A549 (cell line): ENCODE results near the gene ASB5. TPM values are rescaled to one million over a fixed set of nuclear protein-coding genes. Genes with fewer than 3 reads are reported as not detected.

Experiments
- ATAC-seq, 2 experiments: fragments of 200-7000 bp in 1 of 2; fragments of >200 bp in 1 of 2; cut with Nextera tagmentation in 1 of 2; cut with Tn5 transposase in 1 of 2; 3 replicates each; pipeline versions ENCODE4 v1.8.0 to v1.9.1; 2018 to 2020; ENCODE audit warnings: mild to moderate bottlenecking in 1 of 2, moderate library complexity in 1 of 2
- CTCF ChIA-PET: fragments of 300-600 bp; sonication (Branson Sonifier 250); formaldehyde crosslinking; extraction: SDS; loops from one replicate; lab custom pipeline; 2021; ENCODE audit warnings: antibody characterized with exemption, inconsistent platforms; lab: Yijun Ruan, JAX
- POLR2A ChIA-PET: fragments of 350-600 bp; formaldehyde crosslinking; extraction: SDS; loops from one replicate; lab custom pipeline; 2021; ENCODE audit warnings: antibody characterized with exemption, inconsistent platforms; lab: Yijun Ruan, JAX
- DNase-seq, 2 experiments: peaks; one replicate each; pipeline versions ENCODE4 v3.0.0 to v3.0.0-alpha.2; 2011 to 2016; ENCODE audit warnings: low read depth in 1 of 2, low spot score in 1 of 2
- FAIRE-seq: peaks from 2 replicates; lab custom pipeline; 2011; peaks lifted over from hg19 to GRCh38; lab: Jason Lieb, UNC
- H3K27ac ChIP-seq, 2 experiments: fragments of >200 bp; sonication (Bioruptor Twin); formaldehyde crosslinking; 3 replicates each; pipeline ENCODE4 v1.5.1; 2016 to 2017
- H3K4me1 ChIP-seq: fragments of >200 bp; sonication (Bioruptor Twin); formaldehyde crosslinking; 3 replicates; pipeline ENCODE4 v1.6.1; 2016
- H3K4me2 ChIP-seq: fragments of >200 bp; sonication (Bioruptor Twin); formaldehyde crosslinking; 3 replicates; pipeline ENCODE4 v1.6.1; 2016
- H3K4me3 ChIP-seq: fragments of >200 bp; sonication (Bioruptor Twin); formaldehyde crosslinking; 3 replicates; pipeline ENCODE4 v1.5.1; 2016
- H3K9me3 ChIP-seq: fragments of >200 bp; sonication (Bioruptor Twin); formaldehyde crosslinking; 3 replicates; pipeline ENCODE4 v1.6.1; 2016
- CBX2 ChIP-seq: fragments of 200-600 bp; sonication (generic); IDR thresholded peaks from 2 replicates; pipeline ENCODE4 v1.6.1; 2016; ENCODE audit warnings: low read depth, mild to moderate bottlenecking, borderline replicate concordance
- CHD2 ChIP-seq: fragments of 150-350 bp; IDR thresholded peaks from 2 replicates; pipeline ENCODE4 v1.6.1; 2014; ENCODE audit warnings: low read length; ENCODE audit not compliant: partially characterized antibody
- FOXS1 ChIP-seq: fragments of 250-450 bp; sonication (Bioruptor Pico); IDR thresholded peaks from 2 replicates; pipeline ENCODE4 v1.5.0; 2020; ENCODE audit warnings: mild to moderate bottlenecking, moderate library complexity
- GATA3 ChIP-seq: IDR thresholded peaks from 2 replicates; pipeline ENCODE4 v1.6.1; 2012; ENCODE audit warnings: borderline replicate concordance
- HEYL ChIP-seq: fragments of 250-450 bp; sonication (Bioruptor Pico); IDR thresholded peaks from 2 replicates; pipeline ENCODE4 v1.8.0; 2021; ENCODE audit warnings: mild to moderate bottlenecking, moderate library complexity
- HOXA7 ChIP-seq: fragments of 250-450 bp; sonication (Bioruptor Pico); IDR thresholded peaks from 2 replicates; pipeline ENCODE4 v1.5.0; 2020; ENCODE audit warnings: mild to moderate bottlenecking, moderate library complexity
- KDM1A ChIP-seq: fragments of 200-600 bp; sonication (generic); IDR thresholded peaks from 2 replicates; pipeline ENCODE4 v1.6.1; 2016; ENCODE audit warnings: low read depth, mild to moderate bottlenecking
- MYC ChIP-seq: IDR thresholded peaks from 2 replicates; pipeline ENCODE4 v1.6.1; 2012; ENCODE audit warnings: mild to moderate bottlenecking, inconsistent platforms, low read length, improper control_type of control experiment, borderline replicate concordance
- POLR2A ChIP-seq: IDR thresholded peaks from 2 replicates; pipeline ENCODE4 v1.6.1; 2012; ENCODE audit warnings: mild to moderate bottlenecking, low read length
- RAD21 ChIP-seq, 2 experiments: fragments of >200 bp in 1 of 2; sonication (Bioruptor Twin) in 1 of 2; formaldehyde crosslinking in 1 of 2; IDR thresholded peaks in 1 of 2; conservative IDR thresholded peaks in 1 of 2; 2 replicates in 1 of 2; 3 replicates in 1 of 2; pipeline ENCODE4 v1.6.1; 2012 to 2018; ENCODE audit warnings: inconsistent platforms in 1 of 2
- RFX5 ChIP-seq: fragments of 450-650 bp; IDR thresholded peaks from 2 replicates; pipeline ENCODE4 v1.7.1; 2014; ENCODE audit warnings: antibody characterized with exemption, mild to moderate bottlenecking, moderate library complexity
- TFCP2L1 ChIP-seq: fragments of 250-450 bp; sonication (Bioruptor Pico); IDR thresholded peaks from 2 replicates; pipeline ENCODE4 v1.5.0; 2021; ENCODE audit warnings: mild to moderate bottlenecking
- TP53 ChIP-seq: fragments of 250-450 bp; sonication (Bioruptor Pico); IDR thresholded peaks from 2 replicates; pipeline ENCODE4 v1.5.0; 2021; ENCODE audit warnings: mild to moderate bottlenecking, moderate library complexity
- USF2 ChIP-seq: fragments of 450-650 bp; IDR thresholded peaks from 2 replicates; pipeline ENCODE4 v1.6.1; 2014; ENCODE audit warnings: antibody characterized with exemption
- ZNF302 ChIP-seq: fragments of 250-450 bp; sonication (Bioruptor Pico); IDR thresholded peaks from 2 replicates; pipeline ENCODE4 v1.9.0; 2021; ENCODE audit warnings: inconsistent platforms, mild to moderate bottlenecking, moderate library complexity
- ZSCAN20 ChIP-seq: fragments of 250-450 bp; sonication (Bioruptor Pico); IDR thresholded peaks from 2 replicates; pipeline ENCODE4 v1.8.0; 2022; ENCODE audit warnings: mild to moderate bottlenecking, moderate library complexity
- WGBS: methylation state at CpG from one replicate; pipeline ENCODE4 v1.1.6; 2017; ENCODE audit errors: missing lambda C conversion rate; 5-methylcytosine and 5-hydroxymethylcytosine counted together
- polyA minus RNA-seq: library from RNA; depleted of rRNA, polyadenylated mRNA; stranded (reverse); fragments of >200 nt; gene quantifications from 2 replicates; pipeline ENCODE4 v1.2.3, GENCODE V29; 2011; rRNA and poly(A)+ RNA removed
- polyA plus RNA-seq, 4 experiments: library from polyadenylated mRNA; depleted of rRNA in 3 of 4; stranded (reverse); fragments of >200 nt; fragmentation: RNase III in 1 of 4; extraction: RNeasy Plus Mini Kit Qiagen cat#74134 plus additional on column Dnase treatment in 1 of 4; gene quantifications; 2 replicates in 3 of 4; 3 replicates in 1 of 4; pipeline ENCODE4 v1.2.3, GENCODE V29; 2011 to 2017
- TF ChIP-seq, protein P1 (sequence below): fragments of >200 bp; sonication (Bioruptor Twin); formaldehyde crosslinking; IDR thresholded peaks from 2 replicates; pipeline ENCODE4 v1.6.1; 2016
- TF ChIP-seq, protein P2 (sequence below): fragments of 250-450 bp; sonication (Bioruptor Pico); IDR thresholded peaks from 2 replicates; pipeline ENCODE4 v1.5.0; 2021; ENCODE audit warnings: mild to moderate bottlenecking, moderate library complexity, borderline replicate concordance
- TF ChIP-seq, protein P3 (sequence below): fragments of 250-450 bp; sonication (Bioruptor Pico); IDR thresholded peaks from 2 replicates; pipeline ENCODE4 v1.5.0; 2020; ENCODE audit warnings: low read depth, mild to moderate bottlenecking, moderate library complexity

The ASB5 gene, protein sequence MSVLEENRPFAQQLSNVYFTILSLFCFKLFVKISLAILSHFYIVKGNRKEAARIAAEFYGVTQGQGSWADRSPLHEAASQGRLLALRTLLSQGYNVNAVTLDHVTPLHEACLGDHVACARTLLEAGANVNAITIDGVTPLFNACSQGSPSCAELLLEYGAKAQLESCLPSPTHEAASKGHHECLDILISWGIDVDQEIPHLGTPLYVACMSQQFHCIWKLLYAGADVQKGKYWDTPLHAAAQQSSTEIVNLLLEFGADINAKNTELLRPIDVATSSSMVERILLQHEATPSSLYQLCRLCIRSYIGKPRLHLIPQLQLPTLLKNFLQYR
- polyA plus RNA-seq (2011; rRNA removed): not detected in 2 replicates
- polyA plus RNA-seq (2012; cell fraction: cytosol; rRNA removed): not detected in 2 replicates
- polyA plus RNA-seq (2012; cell fraction: nucleus; rRNA removed): not detected in 2 replicates
- not detected in 3 replicates for polyA plus RNA-seq (2017; fragmentation: RNase III; extraction: RNeasy Plus Mini Kit Qiagen cat#74134 plus additional on column Dnase treatment)
- 0.08 TPM in 1 of 2 replicates, not detected in the other for polyA minus RNA-seq

GRCh38 chr4:176268963-176269362, at the start of gene ASB5:
Gene ASB5 (minus strand): TSS chr4:176269222. CDS start chr4:176269108, 114 bp downstream.
- DNase-seq (no peak), FAIRE-seq (no peak), ATAC-seq (no peak)
- WGBS: 96% methylated on average over 11 of the region's 11 CpGs
- no peaks in the 10 kb centered on the region for H3K9me3 ChIP-seq
- H3K4me3 ChIP-seq: no peak within 1 kb of the TSS
- peak within 1 kb of the TSS; percentile 74; the same call in 2 of the 3 replicates for H3K4me2 ChIP-seq
- H3K4me1 ChIP-seq: peaks cover 30% of the 10 kb centered on the region
- TF ChIP-seq POLR2A (no peak), TFCP2L1 (CRISPR knock-in tag) (no peak), KDM1A (no peak), USF2 (no peak), CHD2 (no peak), HOXA7 (no peak), TP53 (CRISPR knock-in tag) (no peak), RAD21 (conservative IDR thresholded peaks at IDR 0.05 in 1 of 2, IDR thresholded peaks at IDR 0.05 in 1 of 2) (no peak), ZNF302 (CRISPR knock-in tag) (no peak), HEYL (CRISPR knock-in tag) (no peak), RFX5 (no peak)
- TF ChIP-seq, protein P1, sequence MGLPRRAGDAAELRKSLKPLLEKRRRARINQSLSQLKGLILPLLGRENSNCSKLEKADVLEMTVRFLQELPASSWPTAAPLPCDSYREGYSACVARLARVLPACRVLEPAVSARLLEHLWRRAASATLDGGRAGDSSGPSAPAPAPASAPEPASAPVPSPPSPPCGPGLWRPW: no peak
- TF ChIP-seq, protein P2, sequence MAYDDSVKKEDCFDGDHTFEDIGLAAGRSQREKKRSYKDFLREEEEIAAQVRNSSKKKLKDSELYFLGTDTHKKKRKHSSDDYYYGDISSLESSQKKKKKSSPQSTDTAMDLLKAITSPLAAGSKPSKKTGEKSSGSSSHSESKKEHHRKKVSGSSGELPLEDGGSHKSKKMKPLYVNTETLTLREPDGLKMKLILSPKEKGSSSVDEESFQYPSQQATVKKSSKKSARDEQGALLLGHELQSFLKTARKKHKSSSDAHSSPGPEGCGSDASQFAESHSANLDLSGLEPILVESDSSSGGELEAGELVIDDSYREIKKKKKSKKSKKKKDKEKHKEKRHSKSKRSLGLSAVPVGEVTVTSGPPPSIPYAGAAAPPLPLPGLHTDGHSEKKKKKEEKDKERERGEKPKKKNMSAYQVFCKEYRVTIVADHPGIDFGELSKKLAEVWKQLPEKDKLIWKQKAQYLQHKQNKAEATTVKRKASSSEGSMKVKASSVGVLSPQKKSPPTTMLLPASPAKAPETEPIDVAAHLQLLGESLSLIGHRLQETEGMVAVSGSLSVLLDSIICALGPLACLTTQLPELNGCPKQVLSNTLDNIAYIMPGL (CRISPR knock-in tag): no peak
- TF ChIP-seq, protein P3, sequence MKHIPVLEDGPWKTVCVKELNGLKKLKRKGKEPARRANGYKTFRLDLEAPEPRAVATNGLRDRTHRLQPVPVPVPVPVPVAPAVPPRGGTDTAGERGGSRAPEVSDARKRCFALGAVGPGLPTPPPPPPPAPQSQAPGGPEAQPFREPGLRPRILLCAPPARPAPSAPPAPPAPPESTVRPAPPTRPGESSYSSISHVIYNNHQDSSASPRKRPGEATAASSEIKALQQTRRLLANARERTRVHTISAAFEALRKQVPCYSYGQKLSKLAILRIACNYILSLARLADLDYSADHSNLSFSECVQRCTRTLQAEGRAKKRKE (CRISPR knock-in tag): no peak
- H3K27ac ChIP-seq: peak within 1 kb of the TSS; percentile 62 to 79; a peak in 5 of 6 replicates
- CTCF ChIA-PET: interaction anchor here (0.6 kb wide), 1 partner anchor 108 kb away, joined by 3 read pairs; no protein-coding TSS in a partner anchor
- POLR2A ChIA-PET: no interaction called here

- H3K4me1 ChIP-seq: peaks cover 1% of the 10 kb centered on the region; the same call in 1 of the 3 replicates
- CTCF ChIA-PET: interaction anchor here (1.1 kb wide), 1 partner anchor 35 kb away, joined by 3 read pairs; no protein-coding TSS in a partner anchor
- WGBS: 92% methylated on average over 7 of the region's 7 CpGs
- H3K9me3 ChIP-seq: no peaks in the 10 kb centered on the region
- ATAC-seq: no peak
- TF ChIP-seq HEYL (CRISPR knock-in tag): no peak
- TF ChIP-seq CBX2: no peak
- TF ChIP-seq, all 56 proteins: peak for 0
- DNase-seq: no peak
- POLR2A ChIA-PET: no interaction called here
- Histone ChIP-seq H3K4me3 (no peak overlapping the region), H3K4me2 (no peak overlapping the region), H3K27ac (no peak overlapping the region)
- no peak for FAIRE-seq
Measured at GRCh38 chr4:176313596-176314336, 44.7 kb upstream of the ASB5 start.

GRCh38 chr4:176309772-176310171, 40.8 kb upstream of the ASB5 start:
- Histone ChIP-seq H3K4me3 (no peak overlapping the region), H3K4me1 (no peaks in the 10 kb centered on the region), H3K9me3 (no peaks in the 10 kb centered on the region), H3K27ac (no peak overlapping the region), H3K4me2 (no peak overlapping the region)
- DNase-seq: peak in 1 of 2 experiments; percentile 16
- TF ChIP-seq ZSCAN20 (CRISPR knock-in tag): no peak
- TF ChIP-seq FOXS1 (CRISPR knock-in tag): peak; percentile 68; the same call in 1 of the 2 replicates
- no peak for TF ChIP-seq GATA3
- no peak for TF ChIP-seq MYC
- no peak for TF ChIP-seq CHD2
- ChIA-PET POLR2A (no interaction called here), CTCF (no interaction called here)
- no peak for FAIRE-seq
- ATAC-seq: peak in 1 of 2 experiments; percentile 51; a peak in 2 of 6 replicates
